ENCODE results near the gene PPP1R9A.

The PPP1R9A gene

DNA sequence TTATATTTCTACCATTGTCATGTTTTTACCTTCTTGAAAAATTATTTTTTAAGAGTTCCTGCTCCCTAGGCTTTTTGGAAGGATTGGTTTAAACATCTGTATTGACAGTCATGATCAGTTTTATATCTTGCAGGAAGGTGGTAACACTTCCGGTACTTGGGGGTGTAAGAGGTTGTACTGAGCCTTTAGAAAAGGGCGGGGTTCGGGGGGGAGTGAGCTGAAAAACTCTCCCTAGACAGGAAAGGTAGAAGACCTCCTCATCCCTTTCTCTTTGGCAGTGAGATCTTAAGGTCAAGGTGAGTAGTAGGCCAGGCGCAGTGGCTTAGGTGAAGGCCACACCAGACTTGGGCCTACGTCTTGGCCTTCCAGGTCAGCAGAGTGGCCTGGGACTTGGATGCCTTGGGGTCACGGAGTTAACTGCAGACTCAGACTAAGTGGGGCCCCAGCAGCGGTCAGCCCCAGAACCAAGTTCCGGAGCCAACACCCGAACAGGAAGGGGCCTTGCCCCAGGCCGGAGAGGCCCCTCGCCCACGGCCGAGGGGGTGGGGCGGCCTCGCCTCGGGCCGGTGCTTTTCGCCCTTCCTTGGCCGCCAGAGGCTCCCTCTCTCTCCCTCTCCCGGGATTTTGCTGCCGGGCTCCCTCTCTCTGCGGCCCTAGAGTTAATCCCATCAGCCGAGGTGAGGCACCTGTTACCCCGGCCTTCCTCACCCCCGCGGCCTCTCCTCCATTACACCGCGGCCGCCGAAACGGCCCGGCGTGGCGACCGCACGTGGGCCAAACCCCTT is at the start of gene PPP1R9A:
TSS of gene PPP1R9A (plus strand) at position 569 of the 785 bp plus-strand sequence. CDS start 2,520 bp downstream, outside the sequence.
- no peak for DNase-seq

DNA sequence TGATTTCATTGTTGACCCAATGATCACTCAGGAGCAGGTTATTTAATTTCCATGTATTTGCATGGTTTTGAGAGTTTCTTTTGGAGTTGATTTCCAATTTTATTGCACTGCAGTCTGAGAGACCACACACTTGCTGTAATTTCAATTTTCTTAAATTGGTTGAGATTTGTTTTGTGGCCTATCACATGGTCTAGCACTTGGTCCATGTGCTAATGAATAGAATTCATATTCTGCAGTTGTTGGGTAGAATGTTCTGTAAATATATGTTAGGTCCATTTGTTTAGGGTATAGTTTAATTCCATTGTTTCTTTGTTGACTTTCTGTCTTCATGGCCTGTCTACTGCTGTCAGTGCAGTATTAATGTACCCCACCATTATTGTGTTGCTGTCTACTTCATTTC is 36.3 kb upstream of the PPP1R9A start:
- no peak for DNase-seq

DNA sequence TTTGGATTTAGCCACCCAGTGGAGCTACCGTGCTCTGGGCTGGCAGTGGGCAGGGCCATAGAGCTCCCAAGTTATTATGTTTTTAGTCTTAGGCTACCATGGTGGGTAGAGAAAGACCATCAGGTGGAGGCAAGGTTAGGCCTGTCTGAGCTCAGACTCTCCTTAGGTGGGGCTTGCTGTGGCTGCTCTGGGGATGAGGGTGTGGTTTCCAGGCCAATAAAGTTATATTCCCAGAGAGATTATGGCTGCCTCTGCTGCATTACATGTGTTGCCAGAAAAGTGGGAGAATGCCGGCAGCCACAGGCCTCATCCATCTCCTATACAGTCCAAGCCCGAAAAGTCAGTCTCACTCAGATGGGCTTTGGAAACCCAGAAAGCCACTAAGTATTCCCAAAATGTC is 34.2 kb upstream of the PPP1R9A start:
- DNase-seq, result no peak

DNA sequence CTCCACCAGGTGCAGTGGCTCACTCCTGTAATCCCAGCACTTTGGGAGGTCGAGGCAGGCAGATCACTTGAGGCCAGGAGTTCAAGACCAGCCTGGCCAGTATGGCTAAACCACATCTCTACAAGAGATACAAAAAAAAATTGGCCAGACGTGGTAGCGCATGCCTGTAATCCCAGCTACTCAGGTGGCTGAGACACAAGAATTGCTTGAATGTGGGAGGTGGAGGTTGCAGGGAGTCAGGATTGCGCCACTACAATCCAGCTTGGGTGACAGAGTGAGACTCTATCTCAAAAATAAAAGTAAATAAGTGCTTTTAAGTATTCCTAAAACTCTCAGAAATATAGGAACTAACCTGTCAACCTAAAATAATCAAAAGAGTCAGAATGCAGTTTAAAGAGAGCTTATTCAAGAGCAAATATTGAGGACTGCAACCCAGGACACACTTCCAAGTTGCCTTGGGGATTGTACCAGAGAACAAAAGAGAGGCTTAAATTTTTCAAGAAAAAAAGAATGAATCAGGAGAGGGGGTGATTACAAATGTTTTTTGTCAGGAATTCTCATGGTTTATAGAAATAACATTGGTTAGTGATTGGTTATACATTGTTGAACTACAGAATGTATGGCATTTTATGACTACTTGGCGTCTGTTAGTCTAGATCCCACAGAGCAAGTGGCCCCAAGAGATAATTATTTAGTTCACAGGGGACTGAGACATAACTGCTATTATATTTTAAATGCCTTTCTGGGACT is 33.2 kb upstream of the PPP1R9A start:
- DNase-seq, result no peak

DNA sequence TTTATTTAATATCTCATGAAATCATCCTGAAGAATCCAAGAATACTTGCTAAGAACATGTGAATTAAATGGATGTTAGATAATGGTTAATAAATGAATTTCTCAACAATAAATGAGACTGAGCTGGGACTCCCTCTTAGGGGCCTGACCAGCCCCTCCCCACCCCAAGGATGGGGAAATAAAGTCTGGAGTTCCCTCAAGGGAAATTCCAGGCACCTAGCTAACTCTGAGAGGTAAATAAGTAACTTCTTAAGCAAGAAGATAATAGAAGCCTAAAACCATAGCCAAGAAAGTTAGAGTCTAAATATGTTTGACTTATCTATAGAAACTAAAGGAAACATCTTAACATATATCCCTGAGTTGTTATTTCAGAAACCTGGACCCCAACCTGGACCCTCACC is 32.2 kb upstream of the PPP1R9A start:
- no peak for DNase-seq

DNA sequence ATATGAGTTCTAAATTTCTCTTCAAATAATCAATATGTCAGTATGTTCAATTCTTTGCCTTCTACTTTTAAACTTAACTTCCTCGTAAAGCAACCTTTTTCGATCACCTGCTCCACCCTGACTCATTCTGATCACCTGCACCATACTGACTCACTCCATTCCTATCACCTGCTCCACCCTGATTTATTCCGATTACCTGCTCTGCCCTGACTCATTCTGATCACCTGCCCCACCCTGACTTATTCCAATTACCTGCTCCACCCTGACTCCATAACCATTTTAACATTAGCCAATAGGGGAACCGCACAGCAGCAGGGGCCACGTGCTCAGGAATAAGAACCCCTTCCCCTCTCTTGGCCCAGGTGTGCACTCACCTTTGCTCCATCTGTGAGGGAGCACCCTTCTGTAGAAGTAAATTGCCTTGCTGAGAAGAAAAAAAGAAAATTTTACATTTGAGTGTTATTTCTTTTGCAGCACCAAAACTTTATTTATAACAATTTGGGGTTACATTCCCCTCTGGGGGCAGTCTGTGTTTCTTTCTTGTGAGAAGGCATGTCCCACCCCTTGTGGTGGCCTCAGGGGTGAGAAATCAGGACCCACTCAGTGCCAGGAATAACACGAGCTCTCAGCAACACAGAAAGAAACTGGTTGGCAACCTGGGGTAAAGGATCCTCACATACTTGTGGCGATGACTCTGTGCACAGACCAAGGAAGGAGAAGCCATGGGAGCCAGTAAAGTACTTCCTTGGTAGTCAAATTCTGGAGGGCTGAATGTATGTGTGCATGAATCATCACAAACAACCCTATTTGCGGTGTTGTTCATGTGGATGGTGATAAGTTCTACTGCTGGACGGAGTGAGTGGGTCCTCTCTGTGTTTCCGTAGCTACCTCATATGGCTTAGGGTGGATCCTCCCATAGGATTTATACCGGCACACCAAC is 29.4 kb upstream of the PPP1R9A start:
- DNase-seq, result no peak

DNA sequence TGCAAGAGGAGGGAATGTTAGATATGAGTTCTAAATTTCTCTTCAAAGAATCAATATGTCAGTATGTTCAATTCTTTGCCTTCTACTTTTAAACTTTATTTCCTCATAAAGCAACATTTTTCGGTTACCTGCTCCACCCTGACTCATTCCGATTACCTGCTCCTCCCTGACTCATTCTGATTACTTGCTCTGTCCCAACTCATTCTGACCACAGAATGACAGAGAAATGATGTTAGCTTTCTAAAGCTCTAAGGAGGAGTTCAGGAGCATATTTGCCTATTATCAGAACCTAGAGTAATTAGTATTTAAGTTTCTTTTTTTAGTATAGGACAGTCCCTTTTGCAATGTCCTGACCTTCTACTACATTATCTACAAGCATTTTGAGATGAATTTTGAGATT is 24.5 kb upstream of the PPP1R9A start:
- no peak for DNase-seq

DNA sequence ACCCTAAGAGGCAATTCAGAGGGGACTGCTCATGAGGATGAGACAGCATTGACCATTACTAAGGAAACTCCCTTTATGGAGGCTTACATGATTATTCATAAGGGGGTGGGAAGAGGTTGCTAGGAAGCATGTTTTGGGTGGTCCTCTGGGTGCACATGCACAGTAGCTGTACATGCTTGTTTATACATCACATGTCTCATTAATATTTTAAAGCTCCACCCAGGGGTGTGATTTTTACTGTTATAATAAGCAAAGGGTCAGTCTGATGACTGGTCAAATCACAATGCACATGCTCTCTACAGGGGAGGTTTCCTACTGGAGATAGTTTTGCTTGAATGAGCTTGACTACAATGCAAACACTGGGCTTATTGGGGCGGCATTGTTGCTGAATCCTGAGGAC is 23.8 kb upstream of the PPP1R9A start:
- no peak for DNase-seq

DNA sequence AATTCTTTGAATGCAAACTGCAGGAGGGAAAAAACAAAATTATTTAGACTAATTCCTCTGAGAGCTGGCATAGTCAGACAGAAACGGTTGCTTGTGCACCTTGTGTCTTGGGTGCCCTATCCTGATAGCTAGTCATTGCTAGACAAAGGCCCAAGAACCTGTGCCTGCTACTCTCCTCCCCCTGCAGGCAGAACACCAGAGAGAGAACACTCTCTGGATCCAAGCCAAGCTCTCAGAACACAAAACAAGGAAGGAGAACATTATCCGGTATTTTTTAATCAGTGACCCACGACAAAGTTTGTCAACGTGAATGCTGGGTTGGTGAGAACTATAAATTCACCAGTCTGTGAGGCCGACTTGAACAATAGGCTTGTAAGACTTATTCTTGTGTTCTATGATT is 18.8 kb upstream of the PPP1R9A start:
- no peak for DNase-seq

DNA sequence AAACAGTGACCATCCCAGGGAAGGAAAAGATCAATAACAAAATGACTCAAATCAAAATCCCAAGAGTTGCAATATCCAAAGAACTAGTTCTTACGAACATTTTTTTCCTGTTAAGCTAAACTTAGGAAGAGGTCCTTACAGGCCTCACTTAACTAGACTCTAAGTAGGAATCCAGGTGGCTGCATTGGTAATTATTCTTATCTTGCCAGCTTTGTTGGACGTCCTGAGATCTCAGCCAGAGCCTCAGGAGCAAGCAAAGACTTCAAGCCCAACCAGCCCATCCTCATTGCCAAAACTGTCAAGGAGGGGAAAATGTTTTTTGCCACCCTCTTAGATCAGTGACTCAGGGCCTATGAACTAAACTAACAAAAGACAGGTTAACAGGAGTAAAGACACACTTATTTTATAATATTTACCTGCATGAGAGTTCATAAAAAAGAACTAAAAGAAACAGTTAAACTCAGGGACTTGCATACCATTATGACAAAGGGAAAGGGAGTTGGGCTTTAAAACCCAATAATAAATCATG is 18.3 kb upstream of the PPP1R9A start:
- no peak for DNase-seq

DNA sequence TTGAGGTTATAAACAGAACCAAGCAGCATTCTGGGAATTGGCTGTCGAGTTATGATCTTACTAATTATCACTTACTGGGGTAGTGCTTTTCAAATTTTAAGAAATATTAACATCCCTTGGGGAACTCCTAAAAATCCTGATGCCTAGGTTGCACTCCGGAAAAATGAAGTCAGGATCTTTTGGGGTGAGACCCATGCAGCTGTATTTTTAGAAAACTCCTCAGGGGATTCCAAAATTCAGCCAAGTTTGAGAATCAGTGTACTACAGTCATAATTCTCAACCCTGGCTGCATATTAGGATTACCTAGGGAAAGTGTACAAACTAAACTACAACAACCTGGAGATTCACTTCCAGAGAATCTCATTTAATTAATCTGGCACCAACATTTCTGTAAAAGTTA is 17.2 kb upstream of the PPP1R9A start:
- DNase-seq, result no peak

DNA sequence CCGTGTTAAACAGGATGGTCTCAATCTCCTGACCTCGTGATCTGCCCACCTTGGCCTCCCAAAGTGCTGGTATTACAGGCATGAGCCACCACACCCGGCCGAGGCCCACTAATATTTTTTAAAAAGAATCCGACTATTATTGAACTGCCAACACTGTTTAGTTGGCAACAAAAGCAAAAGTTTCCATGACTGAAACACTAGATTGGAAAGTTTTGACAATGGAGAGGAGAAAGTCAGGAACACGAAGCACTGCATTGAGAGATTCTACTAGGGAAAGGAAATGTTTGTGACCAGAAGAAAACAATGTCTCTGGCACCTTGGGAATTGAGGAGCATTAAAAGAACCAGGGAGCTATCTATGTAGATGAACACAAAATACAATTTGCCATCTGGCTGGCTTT is 13.7 kb upstream of the PPP1R9A start:
- no peak for DNase-seq

DNA sequence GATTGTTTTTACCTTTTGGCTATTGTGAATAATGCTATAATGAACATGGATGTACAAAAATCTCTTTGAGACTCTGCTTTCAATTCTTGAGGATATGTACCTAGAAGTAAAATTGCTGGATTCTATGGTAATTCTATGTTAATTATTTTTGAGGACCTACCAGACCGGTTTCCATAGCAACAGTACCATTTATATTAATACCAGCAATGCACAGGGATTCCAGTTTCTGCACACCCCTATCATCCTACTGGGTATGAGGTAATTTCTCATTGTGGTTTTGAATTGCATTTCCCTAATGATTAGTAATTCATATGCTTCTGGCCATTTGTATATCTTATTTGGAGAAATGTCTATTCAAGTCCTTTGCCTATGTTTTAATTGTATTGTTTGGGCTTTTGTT is 9.9 kb upstream of the PPP1R9A start:
- DNase-seq, result no peak

DNA sequence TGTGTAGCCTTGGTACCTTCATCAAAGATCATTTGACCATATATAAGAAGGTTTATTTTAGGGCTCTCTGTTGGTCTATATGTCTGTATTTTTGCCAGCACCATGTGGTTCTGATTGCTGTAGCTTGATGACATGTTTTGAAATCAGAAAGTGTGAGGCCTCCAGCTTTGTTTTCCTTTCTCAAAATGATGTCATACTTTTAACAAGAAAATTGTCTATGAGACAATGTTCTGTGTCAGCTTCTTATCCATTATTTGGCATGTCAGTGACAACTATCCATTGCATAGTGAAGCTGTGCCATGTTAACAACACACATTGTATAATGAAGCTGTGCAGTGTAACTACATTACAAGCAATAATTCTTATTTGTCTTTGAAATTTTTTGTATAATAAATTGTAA is 9.1 kb upstream of the PPP1R9A start:
- no peak for DNase-seq

DNA sequence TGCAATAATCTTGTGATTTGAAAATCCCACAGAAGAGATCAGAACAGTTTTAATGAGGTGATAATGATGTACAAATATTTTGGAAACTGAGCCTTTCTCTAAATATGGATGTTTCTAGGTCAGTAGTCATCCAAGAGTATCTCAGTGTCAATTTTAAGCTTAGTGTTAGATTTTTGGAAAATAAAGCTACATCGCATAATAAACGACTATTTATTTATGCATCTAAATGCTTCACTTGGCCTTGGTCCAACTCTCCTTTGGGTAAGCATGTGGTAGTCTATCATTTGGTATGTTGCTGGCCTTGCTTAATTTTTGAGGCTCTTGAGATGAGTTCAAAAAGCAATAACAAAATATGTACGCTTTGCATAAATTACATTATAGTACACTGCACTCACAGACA is 5.4 kb upstream of the PPP1R9A start:
- no peak for DNase-seq

DNA sequence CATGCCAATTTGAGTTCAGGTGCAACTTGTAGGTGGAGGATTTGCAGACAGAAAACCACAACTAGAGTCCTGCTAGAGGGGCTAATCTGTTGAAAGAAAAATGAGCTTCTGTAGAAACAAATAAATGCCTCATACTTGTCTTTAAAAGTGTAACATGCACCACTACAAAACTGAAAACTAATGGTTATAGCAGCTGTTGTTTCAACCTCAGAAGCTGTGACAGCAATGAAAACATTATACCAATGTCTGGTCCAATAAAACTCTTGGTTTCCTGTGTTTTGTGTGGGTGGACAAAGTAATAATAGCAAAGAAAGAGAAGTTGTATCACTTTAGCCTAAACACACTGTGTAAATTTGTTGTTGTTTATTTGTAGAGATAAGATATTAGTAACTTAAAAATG is 3.4 kb upstream of the PPP1R9A start:
- no peak for DNase-seq

DNA sequence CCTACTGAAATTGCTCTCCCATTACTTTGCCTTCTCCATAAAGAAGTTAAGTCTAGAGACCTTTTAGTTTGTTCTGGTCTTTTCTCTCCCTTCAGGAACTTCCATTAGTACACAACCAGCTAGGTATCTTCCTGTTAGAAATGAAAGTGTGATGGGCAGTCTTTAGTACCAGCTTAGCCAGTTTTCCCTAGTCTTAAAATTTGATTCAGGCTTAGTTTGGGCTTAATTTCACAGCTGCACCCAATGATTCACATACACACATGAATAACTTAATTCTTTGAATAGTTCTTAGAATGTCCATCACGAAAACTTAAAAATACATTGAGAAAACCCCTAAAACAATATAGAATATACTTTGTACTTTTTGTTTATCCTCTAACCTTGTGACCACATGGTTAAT is 2.4 kb upstream of the PPP1R9A start:
- DNase-seq, result no peak

DNA sequence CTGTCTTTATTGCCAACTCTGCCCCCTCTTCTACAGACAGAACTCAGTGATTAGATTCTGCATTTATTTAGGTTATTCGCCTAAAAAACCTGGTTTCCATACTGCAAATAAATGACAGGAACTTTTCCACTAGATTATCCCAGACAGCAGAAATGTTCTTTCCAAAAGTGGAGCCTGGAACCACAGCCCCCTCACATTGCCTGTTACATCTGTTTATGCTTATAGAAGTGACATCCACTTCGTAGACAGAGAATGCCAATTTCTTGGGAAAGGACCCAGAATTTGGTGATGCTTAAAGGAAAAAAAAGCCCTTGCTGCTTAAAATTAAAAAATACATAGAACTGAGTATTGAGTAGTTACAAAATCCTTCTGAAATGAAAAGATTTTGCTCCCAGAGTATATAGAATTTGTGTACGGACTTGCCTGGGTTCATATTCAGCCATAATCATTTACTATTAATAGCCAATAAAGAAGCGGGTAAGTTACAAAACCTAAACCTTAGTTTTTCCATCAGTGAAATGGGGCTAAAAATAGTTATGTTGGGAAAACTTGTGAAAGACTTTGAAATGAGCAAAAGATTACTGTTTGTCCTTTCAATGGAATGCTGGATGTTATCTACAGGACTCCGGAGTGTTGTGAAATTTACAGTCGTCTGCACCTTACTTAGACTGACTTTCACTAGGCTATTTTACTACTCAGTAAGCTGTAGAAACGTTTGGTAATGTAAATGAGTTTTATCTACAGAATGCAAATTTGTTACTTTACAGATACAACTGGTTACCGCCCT is 1.1 kb upstream of the PPP1R9A start:
- no peak for DNase-seq

DNA sequence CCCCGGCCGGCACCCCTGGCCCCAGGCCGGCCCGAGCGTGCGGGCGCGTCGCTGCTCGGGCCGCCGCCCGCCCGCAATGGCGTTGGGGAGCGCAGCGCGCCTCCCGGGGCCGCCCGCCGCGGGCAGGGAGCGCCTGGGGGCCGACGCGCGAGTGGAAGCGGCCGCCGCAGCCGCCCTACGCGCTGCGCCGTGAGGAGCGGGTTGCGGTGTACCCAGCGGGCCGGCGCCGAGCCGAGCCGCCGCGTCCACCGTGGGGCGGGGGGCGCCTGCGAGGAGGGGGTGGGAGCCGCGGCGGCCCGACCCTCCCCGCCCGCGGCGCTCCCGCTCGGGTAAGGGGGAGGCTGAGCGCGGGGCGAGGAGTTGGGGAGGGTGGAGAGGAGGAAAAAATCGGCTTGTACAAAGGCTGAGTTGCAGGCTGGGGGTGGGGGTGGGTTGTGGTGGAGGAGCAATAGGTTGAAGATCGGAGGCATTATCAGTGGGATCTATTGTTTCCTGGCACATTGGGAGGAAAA is 473 bp downstream of the PPP1R9A start:
- no peak for DNase-seq

DNA sequence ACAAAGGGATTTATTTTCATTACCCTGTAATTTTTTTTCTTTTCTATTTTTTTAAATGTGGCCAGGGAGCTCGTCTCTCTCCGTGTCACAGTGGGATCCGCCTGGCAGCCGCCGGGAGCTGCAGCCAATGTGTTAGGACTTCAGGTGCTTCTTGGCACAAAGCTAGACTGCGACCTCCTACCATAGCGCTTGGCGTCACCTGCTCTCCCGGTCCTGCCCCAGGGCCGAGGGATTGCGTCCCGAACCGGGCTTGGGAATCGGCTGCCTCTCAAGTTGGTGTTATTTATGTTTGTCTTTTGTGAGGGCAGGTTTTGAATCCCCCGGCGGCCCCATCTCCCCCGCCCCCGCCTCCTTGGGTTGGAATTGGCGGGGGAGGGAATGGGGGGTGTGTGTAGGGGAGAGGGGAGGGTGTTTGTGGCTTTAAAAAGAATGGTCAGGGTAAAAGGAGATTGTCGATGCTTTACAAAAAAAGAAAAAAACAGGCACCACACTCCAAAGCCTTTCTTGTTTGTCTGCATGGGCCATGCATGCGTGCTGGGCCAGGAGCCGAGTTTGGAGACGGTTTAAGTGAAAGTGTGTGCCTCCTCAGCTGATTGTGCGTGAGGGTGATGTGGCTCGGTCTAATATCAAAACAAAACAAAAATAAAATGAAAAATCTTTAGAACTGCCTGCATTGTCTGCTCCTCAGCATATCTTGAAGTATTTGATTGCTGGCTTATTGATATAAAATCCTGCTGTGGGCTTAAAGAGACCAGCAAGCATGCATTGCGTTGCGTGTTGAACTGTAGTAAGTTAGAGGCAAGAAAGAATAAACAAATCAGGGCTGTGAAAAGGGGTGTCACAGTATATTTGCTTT is 1.2 kb downstream of the PPP1R9A start:
- no peak for DNase-seq

DNA sequence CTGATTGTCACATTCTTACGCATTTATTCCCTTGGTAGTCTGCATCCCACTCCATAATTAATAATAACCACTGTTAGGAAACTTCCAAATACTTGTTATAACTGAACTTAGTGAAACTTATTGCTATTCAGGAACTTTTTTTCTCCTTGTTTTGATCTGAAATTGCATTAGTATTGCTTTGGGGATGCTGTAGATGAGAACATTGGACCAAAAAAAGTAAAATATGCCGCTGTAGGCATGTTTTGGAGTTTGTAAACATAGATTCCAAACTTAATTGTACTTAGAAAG is 1.7 kb downstream of the PPP1R9A start:
- DNase-seq, result no peak
